ENCODE measurements around the gene PAM.

Gene PAM

GRCh38 chr5:102863058-102863457, 108.0 kb downstream of the PAM start:
- no peak overlapping the region for H3K4me3 ChIP-seq (ENCODE audit: low read depth, low read length)
- TF ChIP-seq CTCF (IDR thresholded peaks at IDR 0.05; ENCODE audit: low read depth, low read length, missing control alignments) = no peak
- in situ Hi-C loops (cut with HindIII; ENCODE audit: low sequenced_read_pairs) = no loop called here
- DNase-seq (ENCODE audit: low read depth) = no peak

GRCh38 chr5:102863764-102864560, 108.9 kb downstream of the PAM start:
- no peak overlapping the region for H3K4me3 ChIP-seq (ENCODE audit: low read depth, low read length)
- no peak for DNase-seq (ENCODE audit: low read depth)
- in situ Hi-C loops (cut with HindIII; ENCODE audit: low sequenced_read_pairs) = no loop called here
- TF ChIP-seq CTCF (IDR thresholded peaks at IDR 0.05; ENCODE audit: low read depth, low read length, missing control alignments) = no peak

- no peak for TF ChIP-seq CTCF (IDR thresholded peaks at IDR 0.05; ENCODE audit: low read depth, low read length, missing control alignments)
- H3K4me3 ChIP-seq (ENCODE audit: low read depth, low read length) = peak overlapping the region; percentile 59
- no peak for DNase-seq (ENCODE audit: low read depth)
- in situ Hi-C loops (cut with HindIII; ENCODE audit: low sequenced_read_pairs) = no loop called here
Measured at GRCh38 chr5:102865171-102865509, 110.0 kb downstream of the PAM start.

GRCh38 chr5:102865510-102866236, 110.6 kb downstream of the PAM start:
- peak overlapping the region; percentile 59 for H3K4me3 ChIP-seq (ENCODE audit: low read depth, low read length)

GRCh38 chr5:102866237-102866600, 111.1 kb downstream of the PAM start:
- DNase-seq (ENCODE audit: low read depth) = peak; percentile 12
- H3K4me3 ChIP-seq (ENCODE audit: low read depth, low read length) = peak overlapping the region; percentile 59
- in situ Hi-C loops (cut with HindIII; ENCODE audit: low sequenced_read_pairs) = no loop called here
- TF ChIP-seq CTCF (IDR thresholded peaks at IDR 0.05; ENCODE audit: low read depth, low read length, missing control alignments) = no peak

More at GRCh38 chr5:102865510-102866236, 110.6 kb downstream of the PAM start:
- DNase-seq (ENCODE audit: low read depth) = peak; percentile 59
- no peak for TF ChIP-seq CTCF (IDR thresholded peaks at IDR 0.05; ENCODE audit: low read depth, low read length, missing control alignments)
- in situ Hi-C loops (cut with HindIII; ENCODE audit: low sequenced_read_pairs) = no loop called here

GRCh38 chr5:102867992-102868662, 113.0 kb downstream of the PAM start:
- no peak overlapping the region for H3K4me3 ChIP-seq (ENCODE audit: low read depth, low read length)
- DNase-seq (ENCODE audit: low read depth) = no peak
- in situ Hi-C loops (cut with HindIII; ENCODE audit: low sequenced_read_pairs) = no loop called here
- TF ChIP-seq CTCF (IDR thresholded peaks at IDR 0.05; ENCODE audit: low read depth, low read length, missing control alignments) = no peak

Data from astrocyte of the cerebellum (primary cell).